GM21723 (cell line): ENCODE results near the gene PIK3C2B.

ENCODE experiments used
- ATAC-seq: cut with Tn5 transposase; IDR thresholded peaks from one replicate; pipeline ENCODE4 v1.9.1; 2021; ENCODE audit warnings: mild to moderate bottlenecking, moderate library complexity; ENCODE audit not compliant: unreplicated experiment

The PIK3C2B gene

GRCh38 chr1:204445860-204446412, 48.7 kb downstream of the PIK3C2B start:
- ATAC-seq, result no peak
